Karpas-422 (cell line): ENCODE results near the gene TOPBP1. TPM values are rescaled to one million over a fixed set of nuclear protein-coding genes. Genes with fewer than 3 reads are reported as not detected.
A peak's percentile ranks its signal among the peaks of the same experiment; 100 is the strongest.

Experiments
- DNase-seq: peaks from one replicate; pipeline ENCODE4 v3.0.0-alpha.2; 2015
- H2AFZ ChIP-seq: fragments of 200-600 bp; sonication (generic); 2 replicates; pipeline ENCODE4 v1.6.1; 2014; ENCODE audit warnings: antibody characterized with exemption, low read length, mixed read lengths
- H3K27ac ChIP-seq: fragments of 200-600 bp; sonication (generic); 2 replicates; pipeline ENCODE4 v1.5.1; 2014; ENCODE audit warnings: mild to moderate bottlenecking, low read length, moderate library complexity
- H3K27me3 ChIP-seq: fragments of 200-600 bp; sonication (generic); 2 replicates; pipeline ENCODE4 v1.6.1; 2014; ENCODE audit warnings: low read length, mixed read lengths
- H3K36me3 ChIP-seq: fragments of 200-600 bp; sonication (generic); 2 replicates; pipeline ENCODE4 v1.6.1; 2014; ENCODE audit warnings: low read length, mixed read lengths; ENCODE audit not compliant: insufficient read depth
- H3K4me1 ChIP-seq: fragments of 200-600 bp; sonication (generic); 2 replicates; pipeline ENCODE4 v1.6.1; 2014; ENCODE audit warnings: mild to moderate bottlenecking, low read length, mixed read lengths
- H3K4me2 ChIP-seq: fragments of 200-600 bp; sonication (generic); 2 replicates; pipeline ENCODE4 v1.6.1; 2014; ENCODE audit warnings: low read length, low read depth, mild to moderate bottlenecking; ENCODE audit not compliant: poor library complexity, severe bottlenecking
- H3K4me3 ChIP-seq: fragments of 200-600 bp; sonication (generic); 2 replicates; pipeline ENCODE4 v1.5.1; 2014; ENCODE audit warnings: mild to moderate bottlenecking, antibody characterized with exemption, low read length, mixed read lengths
- H3K79me2 ChIP-seq: fragments of 200-600 bp; sonication (generic); 2 replicates; pipeline ENCODE4 v1.6.1; 2014; ENCODE audit warnings: mild to moderate bottlenecking, low read length, mixed read lengths
- H3K9ac ChIP-seq: fragments of 200-600 bp; sonication (generic); 2 replicates; pipeline ENCODE4 v1.6.0; 2014; ENCODE audit warnings: low read length
- H3K9me2 ChIP-seq: fragments of 200-600 bp; sonication (generic), shearing (Covaris generic); replicated peaks from 2 replicates; pipeline ENCODE4 v1.6.0; 2014; ENCODE audit warnings: mild to moderate bottlenecking, low read length, moderate library complexity; ENCODE audit not compliant: insufficient read depth
- H3K9me3 ChIP-seq: fragments of 300-700, 200-600 bp; sonication (generic); 2 replicates; pipeline ENCODE4 v1.6.1; 2014; ENCODE audit warnings: low read length, mixed read lengths
- H4K20me1 ChIP-seq: fragments of 200-600 bp; sonication (generic); 2 replicates; pipeline ENCODE4 v1.6.1; 2014; ENCODE audit warnings: mild to moderate bottlenecking, antibody characterized with exemption, low read length, low read depth; ENCODE audit not compliant: insufficient read depth
- total RNA-seq: library from RNA; depleted of rRNA; stranded (reverse); fragments of >200 nt; shearing (Covaris generic); gene quantifications from 2 replicates; pipeline ENCODE4 v1.2.3, GENCODE V29; 2014; ENCODE audit warnings: low replicate concordance

TOPBP1 gene
- total RNA-seq, 1 experiment from 2014 or later = 170 TPM

- H3K4me2 ChIP-seq = peak overlapping the region; percentile 94
- H3K4me1 ChIP-seq = peaks cover 61% of the 10 kb centered on the region
- no peaks in the 10 kb centered on the region for H3K27me3 ChIP-seq
- peaks cover 50% of the 10 kb centered on the region for H3K36me3 ChIP-seq
- no peaks in the 10 kb centered on the region for H3K9me2 ChIP-seq
- H2AFZ ChIP-seq = no peak overlapping the region
- H3K27ac ChIP-seq = peak overlapping the region; percentile 100
- peaks cover 26% of the 10 kb centered on the region for H4K20me1 ChIP-seq
- peak; percentile 82 for DNase-seq
- H3K9me3 ChIP-seq = no peaks in the 10 kb centered on the region
- peak overlapping the region; percentile 97 for H3K4me3 ChIP-seq
- H3K79me2 ChIP-seq = peaks cover 55% of the 10 kb centered on the region
- H3K9ac ChIP-seq = peak overlapping the region; percentile 93
These were observed 86.7 kb downstream of the TOPBP1 start for GRCh38 chr3:133575086-133575485.

- peaks cover 24% of the 10 kb centered on the region for H4K20me1 ChIP-seq
- no peaks in the 10 kb centered on the region for H3K9me2 ChIP-seq
- peaks cover 52% of the 10 kb centered on the region for H3K79me2 ChIP-seq
- H3K4me1 ChIP-seq = peaks cover 59% of the 10 kb centered on the region
- peak overlapping the region; percentile 93 for H3K9ac ChIP-seq
- H3K36me3 ChIP-seq = peaks cover 46% of the 10 kb centered on the region
- H3K27me3 ChIP-seq = no peaks in the 10 kb centered on the region
- peak overlapping the region; percentile 94 for H3K4me2 ChIP-seq
- peak overlapping the region; percentile 97 for H3K4me3 ChIP-seq
- no peaks in the 10 kb centered on the region for H3K9me3 ChIP-seq
- H3K27ac ChIP-seq = peak overlapping the region; percentile 100
- no peak overlapping the region for H2AFZ ChIP-seq
- peak; percentile 73 for DNase-seq
These were observed 87.4 kb downstream of the TOPBP1 start for GRCh38 chr3:133574260-133574881.

GRCh38 chr3:133573629-133574194 is 88.0 kb downstream of the TOPBP1 start, which contains the start of gene CDV3:
TSS of gene CDV3 (plus strand) at chr3:133573686. CDS start at chr3:133574045, 359 bp downstream.
- peaks cover 45% of the 10 kb centered on the region for H3K79me2 ChIP-seq
- H2AFZ ChIP-seq = no peak within 1 kb of the TSS

GRCh38 chr3:133573054-133573628 is 88.6 kb downstream of the TOPBP1 start:
- Histone ChIP-seq H3K4me1 (peaks cover 47% of the 10 kb centered on the region), H2AFZ (no peak overlapping the region), H3K9me2 (no peaks in the 10 kb centered on the region), H3K27ac (peak overlapping the region; percentile 100), H3K9ac (peak overlapping the region; percentile 85), H3K79me2 (peaks cover 39% of the 10 kb centered on the region), H4K20me1 (peaks cover 11% of the 10 kb centered on the region), H3K9me3 (no peaks in the 10 kb centered on the region), H3K4me3 (peak overlapping the region; percentile 64), H3K36me3 (peaks cover 33% of the 10 kb centered on the region), H3K27me3 (no peaks in the 10 kb centered on the region), H3K4me2 (peak overlapping the region; percentile 88)
- peak; percentile 100 for DNase-seq

More at GRCh38 chr3:133573629-133574194, 88.0 kb downstream of the TOPBP1 start, which contains the start of gene CDV3:
- Histone ChIP-seq H3K4me2 (peak within 1 kb of the TSS; percentile 94), H3K27ac (peak within 1 kb of the TSS; percentile 100), H3K36me3 (peaks cover 39% of the 10 kb centered on the region), H3K4me1 (peaks cover 52% of the 10 kb centered on the region), H3K4me3 (peak within 1 kb of the TSS; percentile 97), H3K27me3 (no peaks in the 10 kb centered on the region), H3K9me2 (no peaks in the 10 kb centered on the region), H3K9me3 (no peaks in the 10 kb centered on the region), H4K20me1 (peaks cover 17% of the 10 kb centered on the region), H3K9ac (peak within 1 kb of the TSS; percentile 93)
- no peak for DNase-seq

- no peak overlapping the region for H2AFZ ChIP-seq
- H4K20me1 ChIP-seq = peaks cover 4% of the 10 kb centered on the region
- no peaks in the 10 kb centered on the region for H3K27me3 ChIP-seq
- peak overlapping the region; percentile 64 for H3K4me3 ChIP-seq
- peak; percentile 97 for DNase-seq
- H3K27ac ChIP-seq = peak overlapping the region; percentile 100
- H3K36me3 ChIP-seq = peaks cover 26% of the 10 kb centered on the region
- H3K9me2 ChIP-seq = no peaks in the 10 kb centered on the region
- H3K79me2 ChIP-seq = peaks cover 32% of the 10 kb centered on the region
- peak overlapping the region; percentile 88 for H3K4me2 ChIP-seq
- H3K9ac ChIP-seq = peak overlapping the region; percentile 85
- peaks cover 39% of the 10 kb centered on the region for H3K4me1 ChIP-seq
- no peaks in the 10 kb centered on the region for H3K9me3 ChIP-seq
These were observed 89.3 kb downstream of the TOPBP1 start for GRCh38 chr3:133572158-133573053.

GRCh38 chr3:133570937-133571320 is 90.8 kb downstream of the TOPBP1 start:
- H3K27me3 ChIP-seq = no peaks in the 10 kb centered on the region
- no peak overlapping the region for H2AFZ ChIP-seq
- H3K27ac ChIP-seq = no peak overlapping the region
- peaks cover 17% of the 10 kb centered on the region for H3K36me3 ChIP-seq
- H3K4me3 ChIP-seq = no peak overlapping the region
- peaks cover 34% of the 10 kb centered on the region for H3K4me1 ChIP-seq
- no peak overlapping the region for H3K4me2 ChIP-seq
- H3K79me2 ChIP-seq = peaks cover 17% of the 10 kb centered on the region
- no peaks in the 10 kb centered on the region for H3K9me3 ChIP-seq
- no peak overlapping the region for H3K9ac ChIP-seq
- no peaks in the 10 kb centered on the region; the same call in 1 of the 2 replicates for H4K20me1 ChIP-seq
- no peaks in the 10 kb centered on the region for H3K9me2 ChIP-seq
- no peak for DNase-seq

GRCh38 chr3:133570139-133570936 is 91.4 kb downstream of the TOPBP1 start:
- Histone ChIP-seq H3K9me2 (no peaks in the 10 kb centered on the region), H3K4me2 (no peak overlapping the region), H3K9ac (no peak overlapping the region), H3K4me3 (no peak overlapping the region), H4K20me1 (no peaks in the 10 kb centered on the region), H3K27me3 (no peaks in the 10 kb centered on the region), H3K36me3 (peaks cover 11% of the 10 kb centered on the region), H3K4me1 (peaks cover 32% of the 10 kb centered on the region), H3K79me2 (peaks cover 11% of the 10 kb centered on the region), H3K27ac (no peak overlapping the region), H3K9me3 (no peaks in the 10 kb centered on the region), H2AFZ (no peak overlapping the region)
- no peak for DNase-seq
